GM18511 (cell line): ENCODE data around the gene GRID1.

Experiments
- ATAC-seq: cut with Tn5 transposase; IDR thresholded peaks from one replicate; pipeline ENCODE4 v1.9.1; 2021; ENCODE audit warnings: mild to moderate bottlenecking, moderate library complexity; ENCODE audit not compliant: unreplicated experiment

The GRID1 gene

GRCh38 chr10:86295791-86296190 lies 70.8 kb downstream of the GRID1 start:
- no peak for ATAC-seq

- ATAC-seq, result no peak
Observed at GRCh38 chr10:86295351-86295750, 71.2 kb downstream of the GRID1 start.

GRCh38 chr10:86294346-86295265 lies 72.0 kb downstream of the GRID1 start:
- ATAC-seq, result no peak

- ATAC-seq, result no peak
Observed at GRCh38 chr10:86293396-86293791, 73.2 kb downstream of the GRID1 start.

- ATAC-seq, result no peak
Observed at GRCh38 chr10:86292462-86293395, 73.9 kb downstream of the GRID1 start.

GRCh38 chr10:86291616-86292340 lies 74.8 kb downstream of the GRID1 start:
- no peak for ATAC-seq

- no peak for ATAC-seq
Observed at GRCh38 chr10:86290933-86291615, 75.5 kb downstream of the GRID1 start.

GRCh38 chr10:86289577-86289868 lies 77.1 kb downstream of the GRID1 start:
- no peak for ATAC-seq

GRCh38 chr10:86288695-86289576 lies 77.7 kb downstream of the GRID1 start:
- no peak for ATAC-seq

- no peak for ATAC-seq
Observed at GRCh38 chr10:86287966-86288579, 78.5 kb downstream of the GRID1 start.

GRCh38 chr10:86287110-86287793 lies 79.3 kb downstream of the GRID1 start:
- ATAC-seq, result no peak

GRCh38 chr10:86286236-86287109 lies 80.1 kb downstream of the GRID1 start:
- ATAC-seq, result no peak

GRCh38 chr10:86285136-86285790 lies 81.3 kb downstream of the GRID1 start:
- ATAC-seq, result no peak

GRCh38 chr10:86284355-86285105 lies 82.1 kb downstream of the GRID1 start:
- no peak for ATAC-seq

- ATAC-seq, result no peak
Observed at GRCh38 chr10:86283466-86284287, 82.9 kb downstream of the GRID1 start.
